K562 (cell line): ENCODE data around the gene CEBPZ. TPM values are rescaled to one million over a fixed set of nuclear protein-coding genes. Genes with fewer than 3 reads are reported as not detected.

Experiments
- ATAC-seq: fragments of 200-7000 bp; cut with Tn5 transposase; 3 replicates; pipeline ENCODE4 v1.9.1; 2020; ENCODE audit warnings: moderate library complexity
- BruUV-seq: library from RNA; stranded (reverse); fragments of 400-500 nt; replicated peaks from 2 replicates; lab custom pipeline; 2021; lab: Mats Ljungman, UMichigan
- CTCF ChIA-PET: fragments of 300-600 bp; formaldehyde crosslinking; extraction: SDS; loops from one replicate; lab custom pipeline; 2021; ENCODE audit warnings: low intra/inter-chr PET ratio; lab: Yijun Ruan, JAX
- POLR2A ChIA-PET: fragments of 300-600, 350-650 bp; sonication (Branson Sonifier 250); formaldehyde crosslinking; extraction: SDS; loops from one replicate; lab custom pipeline; 2021; ENCODE audit warnings: antibody characterized with exemption, inconsistent platforms; lab: Yijun Ruan, JAX
- DNase-seq, 4 experiments: peaks; one replicate each; pipeline versions ENCODE4 v3.0.0 to v3.0.0-alpha.2; 2011 to 2018; ENCODE audit warnings: low spot score in 3 of 4, mixed read lengths in 3 of 4; ENCODE audit errors: extremely low read depth in 1 of 4
- FAIRE-seq: peaks from 2 replicates; lab custom pipeline; 2011; peaks lifted over from hg19 to GRCh38; lab: Jason Lieb, UNC
- H2AFZ ChIP-seq: 2 replicates; pipeline ENCODE4 v1.6.0; 2011; ENCODE audit warnings: low read depth, low read length, control low read depth, inconsistent platforms
- H3K27ac ChIP-seq: fragments of 200-600 bp; 3 replicates; pipeline ENCODE4 v1.8.0; 2011; ENCODE audit warnings: low read depth, mild to moderate bottlenecking, control low read depth, inconsistent platforms, low read length, moderate library complexity, mixed read lengths; ENCODE audit errors: extremely low read depth
- H3K27me3 ChIP-seq, 2 experiments: fragments of 300-600 bp in 1 of 2; 2 replicates in 1 of 2; 3 replicates in 1 of 2; pipeline versions ENCODE4 v1.6.0 to v1.8.0; 2011; ENCODE audit warnings: inconsistent platforms in 2 of 2, low read length in 2 of 2, mild to moderate bottlenecking in 1 of 2, mixed read lengths in 1 of 2, moderate library complexity in 1 of 2; ENCODE audit not compliant: control insufficient read depth in 2 of 2, insufficient read depth in 2 of 2
- H3K36me3 ChIP-seq: fragments of 300-600 bp; 3 replicates; pipeline ENCODE4 v1.8.0; 2011; ENCODE audit warnings: mild to moderate bottlenecking, low read length, inconsistent platforms; ENCODE audit not compliant: control insufficient read depth, insufficient read depth
- H3K4me1 ChIP-seq, 2 experiments: fragments of 200-600 bp in 1 of 2; replicated peaks in 1 of 2; 2 replicates in 1 of 2; 3 replicates in 1 of 2; pipeline versions ENCODE4 v1.5.1 to v1.8.0; 2011; ENCODE audit warnings: inconsistent platforms in 2 of 2, low read length in 2 of 2, mild to moderate bottlenecking in 1 of 2, mixed read lengths in 1 of 2, moderate library complexity in 1 of 2; ENCODE audit not compliant: control insufficient read depth in 2 of 2, insufficient read depth in 2 of 2
- H3K4me2 ChIP-seq: 2 replicates; pipeline ENCODE4 v1.6.1; 2011; ENCODE audit warnings: low read length, control low read depth, inconsistent platforms, mixed read lengths; ENCODE audit not compliant: insufficient read depth
- H3K4me3 ChIP-seq: fragments of 200-600 bp; sonication (generic), shearing (Covaris generic); 2 replicates; pipeline ENCODE4 v1.5.1; 2016; ENCODE audit warnings: control low read depth, inconsistent platforms
- H3K79me2 ChIP-seq: fragments of 200-600 bp; 3 replicates; pipeline ENCODE4 v1.8.0; 2011; ENCODE audit warnings: low read length, inconsistent platforms; ENCODE audit not compliant: control insufficient read depth, insufficient read depth
- H3K9ac ChIP-seq, 2 experiments: 2 replicates each; pipeline versions ENCODE4 v1.6.0 to v1.6.1; 2011; ENCODE audit warnings: low read depth in 2 of 2, low read length in 2 of 2, control low read depth in 1 of 2, inconsistent platforms in 1 of 2, mild to moderate bottlenecking in 1 of 2, mixed read lengths in 1 of 2; ENCODE audit not compliant: insufficient read depth in 1 of 2
- H3K9me1 ChIP-seq: one replicate; pipeline ENCODE4 v1.6.0; 2011; ENCODE audit warnings: inconsistent platforms, mild to moderate bottlenecking, low read length, moderate library complexity; ENCODE audit not compliant: control insufficient read depth, insufficient read depth
- H3K9me3 ChIP-seq: replicated peaks from 2 replicates; pipeline ENCODE4 v1.5.1; 2011; ENCODE audit warnings: low read depth, low read length, inconsistent platforms; ENCODE audit not compliant: control insufficient read depth, insufficient read depth
- H4K20me1 ChIP-seq: replicated peaks from 2 replicates; pipeline ENCODE4 v1.6.1; 2011; ENCODE audit warnings: low read length, inconsistent platforms, mixed read lengths; ENCODE audit not compliant: control insufficient read depth, insufficient read depth
- C11orf30 ChIP-seq: fragments of 450-650 bp; IDR thresholded peaks from 2 replicates; pipeline ENCODE4 v1.6.1; 2016; ENCODE audit warnings: low read depth, mild to moderate bottlenecking
- FOXJ3 ChIP-seq: sonication (generic); formaldehyde crosslinking; IDR thresholded peaks from 2 replicates; pipeline ENCODE4 v1.4.0; 2020; ENCODE audit warnings: mild to moderate bottlenecking, missing genetic modification reagents
- IRF9 ChIP-seq: fragments of 450-650 bp; IDR thresholded peaks from 2 replicates; pipeline ENCODE4 v1.6.1; 2016; ENCODE audit warnings: missing biosample characterization, missing genetic modification characterization
- KAT8 ChIP-seq: fragments of 450-650 bp; IDR thresholded peaks from 2 replicates; pipeline ENCODE4 v1.6.1; 2016; ENCODE audit warnings: low read depth, mild to moderate bottlenecking
- MAX ChIP-seq: sonication (generic); formaldehyde crosslinking; IDR thresholded peaks from 2 replicates; pipeline ENCODE4 v1.9.0; 2022; ENCODE audit warnings: mild to moderate bottlenecking, missing genetic modification reagents
- NFRKB ChIP-seq: fragments of 450-650 bp; IDR thresholded peaks from 2 replicates; pipeline ENCODE4 v1.6.1; 2016; ENCODE audit warnings: low read depth
- NR2C2 ChIP-seq, 2 experiments: fragments of 200-800 bp in 1 of 2; sonication (Bioruptor generic) in 1 of 2; sonication (generic) in 1 of 2; formaldehyde crosslinking in 1 of 2; IDR thresholded peaks; 2 replicates each; pipeline versions ENCODE4 v1.6.1 to v1.8.0; 2016 to 2022; ENCODE audit warnings: mild to moderate bottlenecking in 1 of 2, missing compliant biosample characterization in 1 of 2, missing genetic modification characterization in 1 of 2, missing genetic modification reagents in 1 of 2
- RNF219 ChIP-seq: fragments of 250-450 bp; sonication (Bioruptor Pico); IDR thresholded peaks from 2 replicates; pipeline ENCODE4 v1.5.0; 2022; ENCODE audit warnings: mild to moderate bottlenecking
- TAF1 ChIP-seq: IDR thresholded peaks from 2 replicates; pipeline ENCODE4 v1.6.1; 2011; ENCODE audit warnings: mild to moderate bottlenecking, low read length, moderate library complexity; ENCODE audit not compliant: insufficient read depth, control insufficient read depth, severe bottlenecking; ENCODE audit errors: extremely low read depth
- ZNF431 ChIP-seq: sonication (generic); formaldehyde crosslinking; IDR thresholded peaks from 2 replicates; pipeline ENCODE4 v1.8.0; 2022; ENCODE audit warnings: mild to moderate bottlenecking, missing genetic modification reagents
- ZNF511 ChIP-seq: sonication (generic); formaldehyde crosslinking; IDR thresholded peaks from 2 replicates; pipeline ENCODE4 v1.8.0; 2022; ENCODE audit warnings: mild to moderate bottlenecking, missing genetic modification reagents
- ZNF639 ChIP-seq, 2 experiments: fragments of 200-800 bp in 1 of 2; sonication (Bioruptor generic) in 1 of 2; sonication (generic) in 1 of 2; formaldehyde crosslinking in 1 of 2; IDR thresholded peaks in 1 of 2; conservative IDR thresholded peaks in 1 of 2; 2 replicates each; pipeline versions ENCODE4 v1.5.0 to v1.6.1; 2016 to 2020; ENCODE audit warnings: missing compliant biosample characterization in 1 of 2, missing genetic modification characterization in 1 of 2, missing genetic modification reagents in 1 of 2
- WGBS: fragments of 100-300 bp; shearing (Covaris generic); methylation state at CpG from one replicate; pipeline ENCODE4 v1.1.6; 2016; ENCODE audit warnings: low coverage, mixed read lengths; ENCODE audit not compliant: insufficient coverage; ENCODE audit errors: missing lambda C conversion rate; 5-methylcytosine and 5-hydroxymethylcytosine counted together
- in situ Hi-C: fragments of 300-500 bp; cut with MboI; formaldehyde crosslinking; loops from 4 replicates; pipeline ENCODE4 v1.15.0; 2018; ENCODE audit warnings: inconsistent platforms, mixed read lengths
- intact Hi-C: fragments of 100-400 bp; cut with micrococcal nuclease; formaldehyde crosslinking; loops from 2 replicates; pipeline ENCODE4 v1.14.2; 2022
- polyA plus RNA-seq, 8 experiments: library from polyadenylated mRNA; depleted of rRNA in 4 of 8; stranded (reverse) in 5 of 8; unstranded in 3 of 8; fragments of >200 nt; fragmentation: Nextera tagmentation in 2 of 8; fragmentation: Illumina TruSeq in 1 of 8; extraction: Ambion mirVana in 2 of 8; extraction: Trizol in 1 of 8; gene quantifications; 2 replicates each; pipeline versions ENCODE4 v1.2.1 to v1.2.3, GENCODE V29; 2011 to 2014; ENCODE audit warnings: inconsistent platforms in 1 of 8, missing spikeins in 1 of 8
- total RNA-seq, 7 experiments: library from RNA; depleted of rRNA in 6 of 7; stranded (reverse); fragments of >200 nt in 6 of 7; fragmentation: Illumina TruSeq in 2 of 7; extraction: Trizol in 2 of 7; gene quantifications; 2 replicates each; pipeline versions ENCODE4 v1.2.1 to v1.2.3, GENCODE V29; 2011 to 2021; ENCODE audit warnings: low replicate concordance in 1 of 7

CEBPZ gene
- total and polyA plus RNA-seq, 9 of the 15 experiments (the other 6 are each of a cell fraction or from before 2014, with no cell fraction given): 49.7 to 160 (median 82.8) TPM

- ATAC-seq (peak; percentile 97), DNase-seq (peak; percentile 82 to 94 (median 84)), FAIRE-seq (no peak)
- POLR2A ChIA-PET: interaction anchor here (0.5 to 1.0 kb wide), 4 partner anchors 43 to 1002 kb away, joined by 3 read pairs; no protein-coding TSS in a partner anchor
- intact Hi-C loops (no loop called here), in situ Hi-C loops (loop anchor here (10.0 kb wide), 1 partner anchor 718 kb away; no protein-coding TSS in a partner anchor)
- H3K9me1 ChIP-seq: no peaks in the 10 kb centered on the region
- H3K9ac ChIP-seq: peak within 1 kb of the TSS; percentile 81 to 97
- WGBS: 50% methylated on average over 13 of the region's 55 CpGs
- peaks cover 4 to 16% of the 10 kb centered on the region in 2 experiments; a peak in 4 of 5 replicates for H3K4me1 ChIP-seq
- peak within 1 kb of the TSS; percentile 78 for H3K27ac ChIP-seq
- peak within 1 kb of the TSS; percentile 73 for H3K4me3 ChIP-seq
- no peaks in the 10 kb centered on the region for H4K20me1 ChIP-seq
- peaks cover 13% of the 10 kb centered on the region for H3K79me2 ChIP-seq
- H3K36me3 ChIP-seq: no peaks in the 10 kb centered on the region
- H3K9me3 ChIP-seq: no peaks in the 10 kb centered on the region
- no peaks in the 10 kb centered on the region for H3K27me3 ChIP-seq
- CTCF ChIA-PET: interaction anchor here (0.7 kb wide), 1 partner anchor 150 kb away, joined by 4 read pairs; no protein-coding TSS in a partner anchor
- BruUV-seq: no TSS peak
- peak within 1 kb of the TSS; percentile 88 for H3K4me2 ChIP-seq
- H2AFZ ChIP-seq: peak within 1 kb of the TSS; percentile 97
- no peak for TF ChIP-seq NFRKB
- no peak for TF ChIP-seq ZNF431 (CRISPR knock-in tag)
- no peak for TF ChIP-seq ZNF639 (CRISPR knock-in tag; conservative IDR thresholded peaks at IDR 0.05 in 1 of 2, IDR thresholded peaks at IDR 0.05 in 1 of 2)
- no peak for TF ChIP-seq NR2C2 (CRISPR knock-in tag; IDR thresholded peaks at IDR 0.05)
- TF ChIP-seq NR2C2 (tag; IDR thresholded peaks at IDR 0.05): peak; percentile 49
- no peak for TF ChIP-seq FOXJ3 (CRISPR knock-in tag)
- no peak for TF ChIP-seq KAT8
- TF ChIP-seq MAX (CRISPR knock-in tag): peak; percentile 42; the same call in 1 of the 2 replicates
- TF ChIP-seq ZNF511 (CRISPR knock-in tag): no peak
- TF ChIP-seq TAF1: peak; percentile 46
- TF ChIP-seq C11orf30: no peak
- no peak for TF ChIP-seq IRF9 (tag)
- no peak for TF ChIP-seq RNF219 (CRISPR knock-in tag)
Measured at GRCh38 chr2:37156857-37157714, 74.3 kb downstream of the CEBPZ start, which contains the start of gene EIF2AK2. Gene EIF2AK2 (minus strand): TSS chr2:37156980. CDS start chr2:37147806, 9,174 bp downstream.
